CD4-positive, alpha-beta memory T cell (primary cell): ENCODE results near the gene CAMK1G. TPM values are rescaled to one million over a fixed set of nuclear protein-coding genes. Genes with fewer than 3 reads are reported as not detected.
A peak's percentile ranks its signal among the peaks of the same experiment; 100 is the strongest.

Experiments
- CTCF ChIA-PET: fragments of 350-600 bp; sonication (Branson Sonifier 250); formaldehyde crosslinking; loops from one replicate; lab custom pipeline; 2021; ENCODE audit warnings: inconsistent platforms; ENCODE audit not compliant: partially characterized antibody; lab: Charles Lee
- POLR2A ChIA-PET: fragments of 350-600 bp; sonication (Branson Sonifier 250); formaldehyde crosslinking; loops from one replicate; lab custom pipeline; 2021; ENCODE audit not compliant: partially characterized antibody; lab: Charles Lee
- DNase-seq, 5 donors: peaks; one replicate each; pipeline versions ENCODE4 v3.0.0 to v3.0.0-alpha.2; 2020 to 2022; ENCODE audit warnings: mixed read lengths in 1 of 5
- H3K27ac ChIP-seq: one replicate; pipeline ENCODE4 v1.7.0; 2013; ENCODE audit warnings: low read depth, low read length
- H3K27me3 ChIP-seq: 2 replicates; pipeline ENCODE4 v1.7.0; 2013; ENCODE audit warnings: mild to moderate bottlenecking, low read length, moderate library complexity; ENCODE audit not compliant: insufficient read depth
- H3K36me3 ChIP-seq: 2 replicates; pipeline ENCODE4 v1.7.0; 2013; ENCODE audit warnings: mild to moderate bottlenecking, low read length, moderate library complexity; ENCODE audit not compliant: insufficient read depth
- H3K4me1 ChIP-seq: 2 replicates; pipeline ENCODE4 v1.7.0; 2013; ENCODE audit warnings: mild to moderate bottlenecking, low read length, moderate library complexity; ENCODE audit not compliant: insufficient read depth
- H3K4me3 ChIP-seq, 2 donors: one replicate each; pipeline ENCODE4 v1.7.0; 2013; ENCODE audit warnings: low read length in 2 of 2, mild to moderate bottlenecking in 1 of 2
- H3K9me3 ChIP-seq, 2 donors: one replicate each; pipeline ENCODE4 v1.7.0; 2013; ENCODE audit warnings: low read length in 2 of 2, control low read depth in 1 of 2; ENCODE audit not compliant: control insufficient read depth in 1 of 2
- H3K27ac Mint-ChIP-seq, 7 donors: one replicate each; pipeline ENCODE4 v1.8.0; 2020 to 2021; ENCODE audit warnings: mixed read lengths in 7 of 7, mild to moderate bottlenecking in 6 of 7, inconsistent platforms in 3 of 7, moderate library complexity in 3 of 7
- H3K27me3 Mint-ChIP-seq, 2 donors: one replicate each; pipeline ENCODE4 v1.8.0; 2020 to 2021; ENCODE audit warnings: mixed read lengths in 2 of 2
- H3K36me3 Mint-ChIP-seq, 2 donors: one replicate each; pipeline ENCODE4 v1.8.0; 2020 to 2021; ENCODE audit warnings: mixed read lengths in 2 of 2, inconsistent platforms in 1 of 2, mild to moderate bottlenecking in 1 of 2
- H3K4me1 Mint-ChIP-seq, 4 donors: one replicate each; pipeline ENCODE4 v1.8.0; 2020 to 2021; ENCODE audit warnings: mixed read lengths in 4 of 4, mild to moderate bottlenecking in 1 of 4
- H3K4me3 Mint-ChIP-seq, 8 donors: one replicate each; pipeline ENCODE4 v1.8.0; 2020 to 2021; ENCODE audit warnings: mixed read lengths in 8 of 8, mild to moderate bottlenecking in 7 of 8, moderate library complexity in 6 of 8, inconsistent platforms in 3 of 8
- H3K9me3 Mint-ChIP-seq, 8 donors: one replicate each; pipeline ENCODE4 v1.8.0; 2020 to 2021; ENCODE audit warnings: mixed read lengths in 8 of 8, mild to moderate bottlenecking in 5 of 8, inconsistent platforms in 3 of 8, moderate library complexity in 1 of 8
- intact Hi-C: fragments of 100-400 bp; cut with micrococcal nuclease; formaldehyde crosslinking; loops from one replicate; pipeline ENCODE4 v1.15.1; 2023
- polyA plus RNA-seq, 2 donors: library from polyadenylated mRNA; unstranded; fragments of 300-500 nt; fragmentation: Illumina TruSeq; gene quantifications; one replicate each; pipeline ENCODE4 v1.2.3, GENCODE V29; 2021
- total RNA-seq, 2 experiments: library from RNA; stranded (reverse); gene quantifications; one replicate each; pipeline ENCODE4 v1.2.3, GENCODE V29; 2021

The CAMK1G gene
- total and polyA plus RNA-seq, 4 experiments from 2014 or later, result not detected

DNA sequence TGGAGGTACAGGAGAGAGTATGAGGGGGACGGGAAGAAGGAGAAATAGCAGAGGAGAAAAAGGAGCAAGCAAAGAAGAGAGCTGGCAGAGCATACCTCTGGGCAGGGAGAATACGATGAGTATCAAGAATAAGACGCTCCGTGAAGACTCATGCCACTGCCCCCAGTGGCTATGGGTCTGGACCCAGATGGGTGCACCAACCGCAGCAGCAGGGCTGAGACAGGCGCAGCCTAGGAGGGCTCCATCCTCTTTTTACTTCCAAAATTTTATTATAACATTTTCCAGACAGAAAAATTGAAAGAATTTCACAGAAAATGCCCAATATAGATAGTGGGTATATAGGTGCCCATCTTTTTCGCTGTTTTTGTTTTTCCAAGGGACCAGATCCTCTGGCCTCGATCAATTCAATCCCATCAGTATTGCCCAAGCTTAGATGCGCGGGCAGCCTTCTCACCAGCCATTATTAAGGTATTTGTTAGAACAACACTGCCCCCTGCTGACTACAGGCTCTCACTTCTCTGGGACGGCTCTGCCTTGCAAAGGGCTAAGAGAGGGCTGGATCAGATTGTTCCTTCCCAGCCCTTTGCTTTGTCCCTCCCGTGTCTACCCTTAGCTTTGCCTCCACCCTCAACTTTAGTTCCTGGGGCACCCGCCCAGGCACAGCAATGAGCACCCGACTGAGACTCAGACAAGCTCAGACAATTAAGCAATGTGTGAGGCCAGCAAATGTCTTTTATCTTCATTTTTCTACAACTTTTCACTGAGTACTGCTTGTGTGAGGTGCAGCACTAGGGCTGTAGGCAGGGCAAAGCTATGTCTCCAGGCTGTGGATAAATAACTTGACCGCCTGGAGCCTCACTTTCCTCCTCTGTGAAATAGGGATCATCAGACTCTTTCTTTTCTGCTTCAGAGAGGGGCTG, 17.5 kb upstream of the CAMK1G start:
- Mint-ChIP-seq H3K27me3 (peaks cover 17 to 40% of the 10 kb centered on the region in 2 donors), H3K4me1 (peaks cover 6 to 7% (median 6%) of the 10 kb centered on the region in 4 donors), H3K9me3 (no peaks in the 10 kb centered on the region), H3K4me3 (no peak overlapping the region), H3K36me3 (no peaks in the 10 kb centered on the region), H3K27ac (peak overlapping the region in 1 of 7 donors; percentile 45)
- Histone ChIP-seq H3K36me3 (no peaks in the 10 kb centered on the region), H3K4me1 (peaks cover 6% of the 10 kb centered on the region), H3K27ac (no peak overlapping the region), H3K4me3 (no peak overlapping the region), H3K9me3 (no peaks in the 10 kb centered on the region), H3K27me3 (peaks cover 9% of the 10 kb centered on the region)
- ChIA-PET POLR2A (interaction anchor here (1.3 kb wide), 1 partner anchor 203 kb away, joined by 4 read pairs; no protein-coding TSS in a partner anchor), CTCF (interaction anchor here (0.6 to 4.8 kb wide), 30 partner anchors 8 to 916 kb away, joined by 3 to 65 read pairs (median 4); partner anchors contain the start of genes CAMK1G and HSD11B1)
- intact Hi-C loops, result loop anchor here (5.0 kb wide), 2 partner anchors 261 to 746 kb away; partner anchors contain the start of gene UTP25
- peak; percentile 64 to 78 (median 67) for DNase-seq

GRCh38 chr1:209567698-209568175, 15.8 kb upstream of the CAMK1G start:
- Mint-ChIP-seq H3K27me3 (peaks cover 17 to 36% of the 10 kb centered on the region in 2 donors), H3K4me3 (no peak overlapping the region), H3K27ac (no peak overlapping the region), H3K36me3 (no peaks in the 10 kb centered on the region), H3K9me3 (no peaks in the 10 kb centered on the region), H3K4me1 (peaks cover 6 to 7% (median 6%) of the 10 kb centered on the region in 4 donors)
- no peaks in the 10 kb centered on the region for H3K9me3 ChIP-seq
- CTCF ChIA-PET, result interaction anchor here (1.0 to 4.8 kb wide), 16 partner anchors 11 to 918 kb away, joined by 3 to 65 read pairs (median 7); partner anchors contain the start of gene CAMK1G
- H3K36me3 ChIP-seq, result no peaks in the 10 kb centered on the region
- DNase-seq, result no peak
- POLR2A ChIA-PET, result no interaction called here
- H3K27me3 ChIP-seq, result peaks cover 9% of the 10 kb centered on the region
- no peak overlapping the region for H3K27ac ChIP-seq
- no peak overlapping the region for H3K4me3 ChIP-seq
- H3K4me1 ChIP-seq, result peaks cover 6% of the 10 kb centered on the region
- intact Hi-C loops, result loop anchor here (5.0 kb wide), 2 partner anchors 260 to 745 kb away; partner anchors contain the start of gene UTP25

DNA sequence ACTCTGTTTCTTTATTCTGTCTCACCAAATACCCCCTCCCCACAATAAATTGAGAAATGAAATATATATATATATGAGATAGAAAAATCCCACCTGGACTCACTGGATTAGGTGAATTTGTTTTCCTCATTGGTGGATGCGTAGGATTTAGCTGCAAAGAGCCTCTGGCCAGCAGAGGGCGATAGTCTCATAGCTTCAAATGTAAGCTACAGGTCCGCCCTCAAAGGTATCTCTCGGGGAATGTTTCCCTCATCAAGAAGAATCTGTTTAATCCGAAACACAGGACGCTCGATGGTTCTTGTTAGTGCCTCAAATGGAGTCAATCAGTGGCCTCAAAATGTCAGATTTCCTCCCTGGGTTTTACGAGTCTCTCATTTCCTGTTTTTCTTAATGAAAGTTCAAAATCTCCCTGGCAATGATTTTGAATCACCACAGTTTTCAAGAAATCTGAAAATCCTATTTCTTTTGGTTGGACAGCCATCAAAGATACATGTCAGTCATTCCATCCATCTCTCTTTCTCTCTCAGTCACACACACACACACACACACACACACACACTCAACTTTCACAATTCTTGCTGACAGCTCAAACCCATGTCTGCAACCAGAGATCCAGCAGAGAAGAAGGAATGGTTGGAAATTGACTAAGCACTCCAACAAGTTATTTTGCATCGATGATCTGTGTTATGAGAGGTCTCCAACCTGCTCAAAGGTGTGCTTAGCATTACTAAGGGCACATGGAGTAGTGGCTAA, 13.9 kb upstream of the CAMK1G start:
- intact Hi-C loops, result loop anchor here (1.0 to 5.0 kb wide), 5 partner anchors 58 to 743 kb away; partner anchors contain the start of gene UTP25
- H3K27ac ChIP-seq, result no peak overlapping the region
- peak overlapping the region in 7 of 8 donors; percentile 34 to 75 (median 57) for H3K4me3 Mint-ChIP-seq
- no peak overlapping the region for H3K4me3 ChIP-seq
- H3K27ac Mint-ChIP-seq, result peak overlapping the region in 5 of 7 donors; percentile 3 to 75 (median 39)
- peaks cover 6 to 7% (median 6%) of the 10 kb centered on the region in 4 donors for H3K4me1 Mint-ChIP-seq
- peaks cover 6% of the 10 kb centered on the region for H3K4me1 ChIP-seq
- H3K27me3 Mint-ChIP-seq, result peaks cover 16 to 31% of the 10 kb centered on the region in 2 donors
- CTCF ChIA-PET, result interaction anchor here (0.6 to 3.2 kb wide), 29 partner anchors 9 to 277 kb away, joined by 3 to 38 read pairs (median 3); partner anchors contain the start of genes CAMK1G, G0S2 and UTP25
- H3K9me3 ChIP-seq, result no peaks in the 10 kb centered on the region
- H3K36me3 ChIP-seq, result no peaks in the 10 kb centered on the region
- H3K27me3 ChIP-seq, result peaks cover 15% of the 10 kb centered on the region
- POLR2A ChIA-PET, result interaction anchor here (0.9 to 1.0 kb wide), 2 partner anchors 123 to 178 kb away, joined by 3 read pairs; no protein-coding TSS in a partner anchor
- no peaks in the 10 kb centered on the region for H3K36me3 Mint-ChIP-seq
- H3K9me3 Mint-ChIP-seq, result no peaks in the 10 kb centered on the region
- peak; percentile 61 to 75 (median 61) for DNase-seq

GRCh38 chr1:209570743-209571142, 12.8 kb upstream of the CAMK1G start:
- H3K4me3 Mint-ChIP-seq, result no peak overlapping the region
- H3K27me3 ChIP-seq, result peaks cover 12% of the 10 kb centered on the region
- ChIA-PET CTCF (interaction anchor here (1.0 to 3.2 kb wide), 7 partner anchors 8 to 178 kb away, joined by 3 to 38 read pairs (median 5); no protein-coding TSS in a partner anchor), POLR2A (no interaction called here)
- H3K4me1 Mint-ChIP-seq, result peaks cover 6 to 7% (median 6%) of the 10 kb centered on the region in 4 donors
- no peaks in the 10 kb centered on the region for H3K9me3 Mint-ChIP-seq
- H3K4me1 ChIP-seq, result peaks cover 6% of the 10 kb centered on the region
- no peaks in the 10 kb centered on the region for H3K36me3 Mint-ChIP-seq
- no peaks in the 10 kb centered on the region for H3K9me3 ChIP-seq
- H3K27me3 Mint-ChIP-seq, result peaks cover 16 to 29% of the 10 kb centered on the region in 2 donors
- no peak overlapping the region for H3K27ac ChIP-seq
- no peaks in the 10 kb centered on the region for H3K36me3 ChIP-seq
- no peak overlapping the region for H3K4me3 ChIP-seq
- no peak for DNase-seq
- no peak overlapping the region for H3K27ac Mint-ChIP-seq
- intact Hi-C loops, result no loop called here

DNA sequence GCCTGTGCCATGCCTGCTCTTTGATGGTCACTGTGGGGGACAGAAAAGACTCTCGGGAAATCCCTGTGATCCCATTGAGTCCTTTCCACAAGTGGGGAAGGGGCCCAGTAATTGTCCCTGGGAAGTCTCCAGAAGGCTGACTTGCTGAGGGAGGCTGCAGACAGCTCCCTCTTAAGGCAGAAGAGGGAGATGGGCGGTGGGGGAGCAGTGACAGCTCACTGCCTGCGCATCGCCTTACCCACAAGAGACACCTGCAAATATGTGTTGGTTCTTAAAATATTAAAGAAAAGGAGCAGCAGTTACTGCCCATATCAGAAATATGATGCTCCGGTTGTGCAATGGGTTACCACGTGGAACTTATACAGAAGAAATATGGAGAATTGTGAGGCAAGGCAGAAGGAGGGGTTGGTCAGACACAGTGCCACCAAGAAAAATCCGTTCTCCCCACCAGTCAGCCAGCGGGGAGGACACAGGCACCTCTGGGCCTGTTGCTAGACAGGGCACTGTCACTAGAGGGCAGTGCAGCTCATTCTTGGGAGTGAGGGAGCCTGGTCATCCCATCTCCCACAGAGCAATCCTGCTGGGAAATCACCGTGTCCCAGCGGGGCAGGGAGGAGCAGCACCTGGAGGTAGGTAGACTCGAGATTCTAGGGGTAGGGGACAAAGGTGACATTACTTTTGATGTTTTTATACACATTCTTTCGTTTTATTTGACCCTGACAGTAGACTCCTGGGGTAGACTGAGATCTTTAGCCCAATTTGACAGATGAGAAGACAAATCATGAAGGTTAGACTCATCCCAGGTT, 6.9 kb upstream of the CAMK1G start:
- peaks cover 0 to 2% (median under 1%) of the 10 kb centered on the region in 4 donors for H3K4me1 Mint-ChIP-seq
- H3K27ac Mint-ChIP-seq, result peak overlapping the region in 3 of 7 donors; percentile 24 to 61 (median 53)
- H3K4me1 ChIP-seq, result no peaks in the 10 kb centered on the region
- H3K36me3 ChIP-seq, result no peaks in the 10 kb centered on the region
- DNase-seq, result peak in 4 of 5 donors; percentile 47 to 60 (median 50)
- intact Hi-C loops, result loop anchor here (1.0 kb wide), 2 partner anchors 117 to 171 kb away; no protein-coding TSS in a partner anchor
- CTCF ChIA-PET, result interaction anchor here (1.0 to 9.4 kb wide), 19 partner anchors 9 to 261 kb away, joined by 3 to 124 read pairs (median 4); partner anchors contain the start of gene TRAF3IP3
- no peak overlapping the region for H3K27ac ChIP-seq
- H3K36me3 Mint-ChIP-seq, result no peaks in the 10 kb centered on the region
- H3K27me3 Mint-ChIP-seq, result peaks cover 2 to 8% of the 10 kb centered on the region in 2 donors
- no peaks in the 10 kb centered on the region for H3K9me3 ChIP-seq
- H3K9me3 Mint-ChIP-seq, result no peaks in the 10 kb centered on the region
- no peak overlapping the region for H3K4me3 ChIP-seq
- no peak overlapping the region for H3K4me3 Mint-ChIP-seq
- H3K27me3 ChIP-seq, result peaks cover 5% of the 10 kb centered on the region
- POLR2A ChIA-PET, result interaction anchor here (1.0 kb wide), 1 partner anchor 116 kb away, joined by 3 read pairs; no protein-coding TSS in a partner anchor

DNA sequence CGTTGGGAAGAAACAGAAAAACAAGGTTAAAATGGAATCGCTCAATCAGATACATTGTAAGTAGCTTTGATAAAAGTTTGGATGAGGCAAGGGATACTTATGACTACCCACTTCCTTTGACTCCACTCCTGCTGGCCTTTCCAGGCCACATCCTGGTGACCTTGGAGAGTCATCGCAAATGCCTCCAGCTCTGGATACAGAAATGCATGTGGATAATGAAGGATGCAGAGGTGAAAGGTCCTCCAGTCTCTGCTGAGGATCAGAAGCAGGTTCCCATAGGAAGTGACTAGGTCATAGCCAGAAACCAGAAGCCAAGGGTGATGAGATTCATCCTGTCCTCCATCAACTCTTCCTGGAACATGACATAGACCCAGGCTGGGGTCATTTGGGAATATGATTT, 6.2 kb upstream of the CAMK1G start:
- Histone ChIP-seq H3K36me3 (no peaks in the 10 kb centered on the region), H3K4me1 (no peaks in the 10 kb centered on the region), H3K9me3 (no peaks in the 10 kb centered on the region), H3K4me3 (no peak overlapping the region), H3K27ac (no peak overlapping the region), H3K27me3 (peaks cover 5% of the 10 kb centered on the region)
- no peak overlapping the region for H3K27ac Mint-ChIP-seq
- CTCF ChIA-PET, result interaction anchor here (1.0 to 9.4 kb wide), 16 partner anchors 8 to 260 kb away, joined by 3 to 124 read pairs (median 6); no protein-coding TSS in a partner anchor
- no peak overlapping the region for H3K4me3 Mint-ChIP-seq
- no peaks in the 10 kb centered on the region for H3K9me3 Mint-ChIP-seq
- no peak for DNase-seq
- intact Hi-C loops, result no loop called here
- H3K36me3 Mint-ChIP-seq, result no peaks in the 10 kb centered on the region
- peaks cover 2 to 6% of the 10 kb centered on the region in 2 donors for H3K27me3 Mint-ChIP-seq
- POLR2A ChIA-PET, result interaction anchor here (1.0 kb wide), 1 partner anchor 115 kb away, joined by 3 read pairs; no protein-coding TSS in a partner anchor
- peaks cover 0 to 2% (median under 1%) of the 10 kb centered on the region in 4 donors for H3K4me1 Mint-ChIP-seq
